Thoracic aorta (tissue), 2 donors: Measurements from ENCODE around the gene KLC1. TPM values are rescaled to one million over a fixed set of nuclear protein-coding genes. Genes with fewer than 3 reads are reported as not detected.
A peak's percentile ranks its signal among the peaks of the same experiment; 100 is the strongest.

Experiments used
- ATAC-seq: fragments of 150-250 bp; one replicate; pipeline ENCODE4 v1.8.0; 2017; ENCODE audit warnings: low read depth; ENCODE audit not compliant: insufficient number of reproducible peaks, low FRiP score
- DNase-seq: peaks from one replicate; pipeline ENCODE4 v3.0.0-alpha.2; 2020; ENCODE audit warnings: low spot score
- H3K27ac ChIP-seq, 2 donors: fragments of 200-600 bp; sonication (generic); 1 replicate in 1 of 2; 2 replicates in 1 of 2; pipeline ENCODE4 v1.5.1; 2016; ENCODE audit warnings: mild to moderate bottlenecking in 2 of 2, moderate library complexity in 2 of 2
- H3K27me3 ChIP-seq: fragments of 200-600 bp; sonication (generic); replicated peaks from 2 replicates; pipeline ENCODE4 v1.6.0; 2016; ENCODE audit warnings: mild to moderate bottlenecking; ENCODE audit not compliant: insufficient read depth
- H3K36me3 ChIP-seq: fragments of 200-600 bp; sonication (generic); one replicate; pipeline ENCODE4 v1.5.1; 2016
- H3K4me1 ChIP-seq, 2 donors: fragments of 200-600 bp; sonication (generic); 1 replicate in 1 of 2; 2 replicates in 1 of 2; pipeline versions ENCODE4 v1.5.1 to v1.6.0; 2016; ENCODE audit warnings: low read depth in 2 of 2, mild to moderate bottlenecking in 1 of 2; ENCODE audit not compliant: control insufficient read depth in 1 of 2
- H3K4me3 ChIP-seq: fragments of 200-600 bp; sonication (generic); 2 replicates; pipeline ENCODE4 v1.5.1; 2016; ENCODE audit warnings: mild to moderate bottlenecking
- H3K9me3 ChIP-seq: fragments of 200-600 bp; sonication (generic); 2 replicates; pipeline ENCODE4 v1.5.1; 2016
- total RNA-seq, 2 donors: library from RNA; depleted of rRNA; stranded (reverse); fragments of >200 nt; gene quantifications; one replicate each; pipeline versions ENCODE4 v1.1.0 to v1.2.3, GENCODE V29; 2016
- TF ChIP-seq, protein P1 (sequence below): fragments of 200-600 bp; sonication (generic); IDR thresholded peaks from one replicate; pipeline ENCODE4 v1.5.1; 2019; ENCODE audit warnings: antibody characterized with exemption

KLC1 gene
- total RNA-seq, 2 donors from 2014 or later = 545 to 588 TPM

DNA sequence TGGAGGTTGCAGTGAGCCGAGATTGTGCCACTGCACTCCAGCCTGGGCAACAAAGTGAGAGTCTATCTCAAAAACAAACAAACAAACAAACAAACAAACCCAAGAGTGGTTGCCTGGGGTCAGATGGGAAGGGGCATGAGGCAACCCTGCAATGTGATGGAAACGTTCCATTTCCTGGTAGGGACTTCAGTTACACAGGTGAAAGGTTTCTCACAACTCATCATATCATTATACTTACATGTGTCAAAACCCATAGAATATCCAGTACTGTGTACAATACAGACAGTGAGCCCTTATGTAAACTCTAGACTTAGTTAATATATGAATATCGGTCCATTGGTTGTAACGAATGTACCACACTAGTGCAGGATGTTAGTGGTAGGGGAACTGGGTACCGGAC, 7.2 kb upstream of the KLC1 start:
- ATAC-seq = no peak
- TF ChIP-seq, protein P1, sequence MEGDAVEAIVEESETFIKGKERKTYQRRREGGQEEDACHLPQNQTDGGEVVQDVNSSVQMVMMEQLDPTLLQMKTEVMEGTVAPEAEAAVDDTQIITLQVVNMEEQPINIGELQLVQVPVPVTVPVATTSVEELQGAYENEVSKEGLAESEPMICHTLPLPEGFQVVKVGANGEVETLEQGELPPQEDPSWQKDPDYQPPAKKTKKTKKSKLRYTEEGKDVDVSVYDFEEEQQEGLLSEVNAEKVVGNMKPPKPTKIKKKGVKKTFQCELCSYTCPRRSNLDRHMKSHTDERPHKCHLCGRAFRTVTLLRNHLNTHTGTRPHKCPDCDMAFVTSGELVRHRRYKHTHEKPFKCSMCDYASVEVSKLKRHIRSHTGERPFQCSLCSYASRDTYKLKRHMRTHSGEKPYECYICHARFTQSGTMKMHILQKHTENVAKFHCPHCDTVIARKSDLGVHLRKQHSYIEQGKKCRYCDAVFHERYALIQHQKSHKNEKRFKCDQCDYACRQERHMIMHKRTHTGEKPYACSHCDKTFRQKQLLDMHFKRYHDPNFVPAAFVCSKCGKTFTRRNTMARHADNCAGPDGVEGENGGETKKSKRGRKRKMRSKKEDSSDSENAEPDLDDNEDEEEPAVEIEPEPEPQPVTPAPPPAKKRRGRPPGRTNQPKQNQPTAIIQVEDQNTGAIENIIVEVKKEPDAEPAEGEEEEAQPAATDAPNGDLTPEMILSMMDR = no peak
- no peaks in the 10 kb centered on the region for H3K9me3 ChIP-seq
- no peaks in the 10 kb centered on the region for H3K27me3 ChIP-seq
- no peak for DNase-seq
- H3K4me1 ChIP-seq = peaks cover 15 to 23% of the 10 kb centered on the region in 2 donors
- no peak overlapping the region for H3K27ac ChIP-seq
- H3K4me3 ChIP-seq = no peak overlapping the region
- H3K36me3 ChIP-seq = no peaks in the 10 kb centered on the region

GRCh38 chr14:103623308-103623707, 5.7 kb upstream of the KLC1 start:
- H3K27ac ChIP-seq = no peak overlapping the region
- peaks cover 17 to 31% of the 10 kb centered on the region in 2 donors for H3K4me1 ChIP-seq
- no peaks in the 10 kb centered on the region for H3K9me3 ChIP-seq
- no peaks in the 10 kb centered on the region for H3K27me3 ChIP-seq
- DNase-seq = no peak
- TF ChIP-seq, protein P1 = no peak
- ATAC-seq = no peak
- no peak overlapping the region for H3K4me3 ChIP-seq
- H3K36me3 ChIP-seq = no peaks in the 10 kb centered on the region

DNA sequence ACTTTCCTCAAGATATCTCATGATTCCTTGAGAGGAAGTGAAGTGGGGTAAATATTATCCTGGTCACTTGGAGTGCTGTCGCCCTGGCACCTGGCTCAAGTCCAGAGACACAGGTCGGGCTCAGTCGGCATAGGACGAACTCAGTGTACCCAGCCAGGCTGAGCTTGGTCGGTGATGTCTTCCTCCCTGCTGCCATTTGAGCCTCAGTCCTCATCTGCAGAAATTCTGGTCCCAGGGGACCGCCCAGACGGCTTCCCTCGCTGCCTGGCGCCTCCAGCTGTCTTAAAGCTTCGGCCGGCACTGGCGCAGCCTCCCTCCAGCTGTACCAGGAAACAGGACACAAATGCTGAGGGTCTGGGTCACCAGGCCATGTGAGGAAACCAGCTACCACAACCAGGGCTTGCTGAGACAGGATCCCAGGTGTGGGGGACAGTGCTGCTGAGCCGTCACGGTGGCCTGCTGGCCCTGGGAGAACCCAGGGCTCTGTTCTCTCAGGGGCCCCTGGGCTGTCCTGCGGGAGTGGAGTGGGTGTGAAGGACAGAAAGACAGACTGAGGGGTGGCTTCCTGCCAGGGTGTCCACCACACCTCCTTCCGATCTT, 5.0 kb upstream of the KLC1 start:
- peak overlapping the region; percentile 61 to 99 for H3K27ac ChIP-seq
- no peak for DNase-seq
- H3K9me3 ChIP-seq = no peaks in the 10 kb centered on the region
- TF ChIP-seq, protein P1 = no peak
- H3K4me3 ChIP-seq = no peak overlapping the region
- no peak for ATAC-seq
- no peaks in the 10 kb centered on the region for H3K36me3 ChIP-seq
- peaks cover 19 to 35% of the 10 kb centered on the region in 2 donors for H3K4me1 ChIP-seq
- no peaks in the 10 kb centered on the region for H3K27me3 ChIP-seq

DNA sequence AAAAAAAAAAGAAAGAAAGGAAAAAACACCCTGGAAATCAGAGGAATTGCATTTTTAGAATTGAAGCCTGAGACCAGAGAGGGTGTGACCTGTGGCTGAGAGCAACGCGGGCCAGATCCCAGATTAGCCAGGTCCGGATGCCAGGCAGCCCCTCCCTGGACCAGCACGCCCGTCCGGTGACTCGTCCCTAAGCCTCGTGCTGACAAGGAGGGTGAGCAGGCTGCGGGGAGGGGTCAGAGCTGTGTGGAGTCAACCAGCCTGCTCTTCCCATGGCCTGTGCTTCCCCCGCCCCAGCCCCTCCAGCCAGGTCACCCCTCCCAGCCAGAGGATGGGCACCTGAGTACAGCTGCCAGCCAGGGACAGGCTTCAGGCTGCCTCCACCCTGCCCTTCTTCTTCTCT, 4.2 kb upstream of the KLC1 start:
- ATAC-seq (peak; percentile 7), DNase-seq (peak; percentile 74)
- Histone ChIP-seq H3K9me3 (no peaks in the 10 kb centered on the region), H3K36me3 (no peaks in the 10 kb centered on the region), H3K27me3 (no peaks in the 10 kb centered on the region), H3K4me3 (peak overlapping the region; percentile 44), H3K4me1 (peaks cover 19 to 35% of the 10 kb centered on the region in 2 donors), H3K27ac (peak overlapping the region; percentile 80 to 99)
- TF ChIP-seq, protein P1 = no peak

GRCh38 chr14:103625356-103626095, 3.5 kb upstream of the KLC1 start:
- H3K27me3 ChIP-seq = no peaks in the 10 kb centered on the region
- no peak for ATAC-seq
- H3K36me3 ChIP-seq = no peaks in the 10 kb centered on the region
- H3K4me3 ChIP-seq = peak overlapping the region; percentile 44
- H3K27ac ChIP-seq = peak overlapping the region; percentile 80 to 99
- no peaks in the 10 kb centered on the region for H3K9me3 ChIP-seq
- peaks cover 20 to 39% of the 10 kb centered on the region in 2 donors for H3K4me1 ChIP-seq
- TF ChIP-seq, protein P1 = no peak
- no peak for DNase-seq
